Gastrocnemius medialis (tissue), 4 donors: ENCODE measurements around the gene NPAS3. TPM values are rescaled to one million over a fixed set of nuclear protein-coding genes. Genes with fewer than 3 reads are reported as not detected.

Experiments used
- ATAC-seq, 2 donors: fragments of 150-250 bp; one replicate each; pipeline ENCODE4 v1.9.1; 2016
- DNase-seq, 2 donors: peaks; one replicate each; pipeline ENCODE4 v3.0.0-alpha.2; 2019
- H3K27ac ChIP-seq, 4 donors: fragments of 200-600 bp; sonication (generic); 1 replicate in 1 of 4; 2 replicates in 3 of 4; pipeline ENCODE4 v1.5.1; 2016 to 2018; ENCODE audit warnings: mild to moderate bottlenecking in 2 of 4, moderate library complexity in 1 of 4
- H3K27me3 ChIP-seq, 3 donors: fragments of 200-600 bp; sonication (generic) in 2 of 3; 1 replicate in 1 of 3; 2 replicates in 2 of 3; pipeline versions ENCODE4 v1.5.1 to v1.6.0; 2016 to 2019; ENCODE audit warnings: mild to moderate bottlenecking in 1 of 3, moderate library complexity in 1 of 3
- H3K36me3 ChIP-seq, 2 donors: fragments of 200-600 bp; sonication (generic) in 1 of 2; one replicate each; pipeline ENCODE4 v1.5.1; 2017 to 2018
- H3K4me1 ChIP-seq, 2 donors: fragments of 200-600 bp; sonication (generic) in 1 of 2; one replicate each; pipeline ENCODE4 v1.5.1; 2016 to 2017; ENCODE audit warnings: mild to moderate bottlenecking in 2 of 2
- H3K4me3 ChIP-seq, 4 donors: fragments of 200-600 bp; sonication (generic) in 3 of 4; 1 replicate in 1 of 4; 2 replicates in 3 of 4; pipeline ENCODE4 v1.5.1; 2016 to 2019; ENCODE audit warnings: mild to moderate bottlenecking in 2 of 4
- H3K9me3 ChIP-seq, 3 donors: fragments of 200-600 bp; sonication (generic) in 2 of 3; 1 replicate in 1 of 3; 2 replicates in 2 of 3; pipeline ENCODE4 v1.5.1; 2016 to 2019
- CTCF ChIP-seq, 5 experiments: fragments of 450-650 bp in 3 of 5; fragments of 200-600 bp in 2 of 5; sonication (generic) in 2 of 5; IDR thresholded peaks in 4 of 5; conservative IDR thresholded peaks in 1 of 5; 1 replicate in 4 of 5; 2 replicates in 1 of 5; pipeline ENCODE4 v1.5.1; 2016 to 2019; ENCODE audit warnings: antibody characterized with exemption in 5 of 5, mild to moderate bottlenecking in 3 of 5, moderate library complexity in 3 of 5
- POLR2A ChIP-seq, 2 donors: fragments of 450-650 bp; IDR thresholded peaks; one replicate each; pipeline ENCODE4 v1.6.1; 2017; ENCODE audit warnings: antibody characterized with exemption in 2 of 2, mild to moderate bottlenecking in 2 of 2, moderate library complexity in 2 of 2
- in situ Hi-C, 4 donors: fragments of 200-750 bp; cut with MboI; loops; one replicate each; pipeline versions ENCODE4 v1.15.0 to v1.8.0; 2017; ENCODE audit warnings: low sequenced_read_pairs in 4 of 4
- intact Hi-C: fragments of 100-400 bp; cut with DNase I; formaldehyde crosslinking; loops from one replicate; pipeline ENCODE4 v1.15.1; 2023; ENCODE audit warnings: low total_unique reads
- total RNA-seq, 4 donors: library from RNA; depleted of rRNA; stranded (reverse); fragments of >200 nt; gene quantifications; one replicate each; pipeline versions ENCODE4 v1.1.0 to v1.2.3, GENCODE V29; 2016

The NPAS3 gene
- total RNA-seq, 4 donors from 2014 or later: 0.82 to 1.00 TPM; not detected in 2

- no peak for TF ChIP-seq POLR2A (IDR thresholded peaks at IDR 0.05)
- no peak for TF ChIP-seq CTCF (IDR thresholded peaks at IDR 0.05 in 4 of 5, conservative IDR thresholded peaks at IDR 0.05 in 1 of 5)
- in situ Hi-C loops (no loop called here), intact Hi-C loops (no loop called here)
- Histone ChIP-seq H3K9me3 (no peaks in the 10 kb centered on the region), H3K27ac (no peak overlapping the region), H3K27me3 (no peaks in the 10 kb centered on the region), H3K36me3 (no peaks in the 10 kb centered on the region), H3K4me3 (no peak overlapping the region), H3K4me1 (no peaks in the 10 kb centered on the region)
- ATAC-seq: no peak
- DNase-seq: no peak
Observed at GRCh38 chr14:33259764-33260163, 321.1 kb downstream of the NPAS3 start.

- Histone ChIP-seq H3K4me1 (no peaks in the 10 kb centered on the region), H3K27ac (no peak overlapping the region), H3K4me3 (no peak overlapping the region), H3K27me3 (no peaks in the 10 kb centered on the region), H3K9me3 (no peaks in the 10 kb centered on the region), H3K36me3 (no peaks in the 10 kb centered on the region)
- no peak for TF ChIP-seq CTCF (IDR thresholded peaks at IDR 0.05 in 4 of 5, conservative IDR thresholded peaks at IDR 0.05 in 1 of 5)
- no peak for TF ChIP-seq POLR2A (IDR thresholded peaks at IDR 0.05)
- DNase-seq (no peak), ATAC-seq (no peak)
- in situ Hi-C loops: no loop called here
- intact Hi-C loops: no loop called here
Observed at GRCh38 chr14:33271216-33271615, 332.5 kb downstream of the NPAS3 start.

- intact Hi-C loops: no loop called here
- ATAC-seq: no peak
- TF ChIP-seq POLR2A (IDR thresholded peaks at IDR 0.05) (no peak), CTCF (IDR thresholded peaks at IDR 0.05 in 4 of 5, conservative IDR thresholded peaks at IDR 0.05 in 1 of 5) (no peak)
- no peak overlapping the region for H3K27ac ChIP-seq
- no peaks in the 10 kb centered on the region for H3K9me3 ChIP-seq
- no peak overlapping the region for H3K4me3 ChIP-seq
- in situ Hi-C loops: no loop called here
- H3K4me1 ChIP-seq: no peaks in the 10 kb centered on the region
- no peak for DNase-seq
- H3K36me3 ChIP-seq: no peaks in the 10 kb centered on the region
- H3K27me3 ChIP-seq: no peaks in the 10 kb centered on the region
Observed at GRCh38 chr14:33271891-33272290, 333.2 kb downstream of the NPAS3 start.

- DNase-seq (no peak), ATAC-seq (no peak)
- Histone ChIP-seq H3K4me3 (no peak overlapping the region), H3K27me3 (no peaks in the 10 kb centered on the region), H3K9me3 (no peaks in the 10 kb centered on the region), H3K27ac (no peak overlapping the region), H3K36me3 (no peaks in the 10 kb centered on the region), H3K4me1 (no peaks in the 10 kb centered on the region)
- TF ChIP-seq CTCF (IDR thresholded peaks at IDR 0.05 in 4 of 5, conservative IDR thresholded peaks at IDR 0.05 in 1 of 5) (no peak), POLR2A (IDR thresholded peaks at IDR 0.05) (no peak)
- in situ Hi-C loops (no loop called here), intact Hi-C loops (no loop called here)
Observed at GRCh38 chr14:33273978-33274377, 335.3 kb downstream of the NPAS3 start.

- DNase-seq (no peak), ATAC-seq (no peak)
- no peak overlapping the region for H3K27ac ChIP-seq
- no peaks in the 10 kb centered on the region for H3K9me3 ChIP-seq
- no peaks in the 10 kb centered on the region for H3K27me3 ChIP-seq
- in situ Hi-C loops: no loop called here
- H3K36me3 ChIP-seq: no peaks in the 10 kb centered on the region
- TF ChIP-seq POLR2A (IDR thresholded peaks at IDR 0.05) (no peak), CTCF (IDR thresholded peaks at IDR 0.05 in 4 of 5, conservative IDR thresholded peaks at IDR 0.05 in 1 of 5) (no peak)
- intact Hi-C loops: no loop called here
- no peak overlapping the region for H3K4me3 ChIP-seq
- no peaks in the 10 kb centered on the region for H3K4me1 ChIP-seq
Observed at GRCh38 chr14:33275879-33276278, 337.2 kb downstream of the NPAS3 start.
